NCI-H2227 treated with DMSO at 0.1 percent for 48 hours (cell line): Measurements from ENCODE around the gene CEP97.
"Not testable (repeated sequence)": the region's sequence is repeated elsewhere in the genome, so short reads cannot be mapped to it uniquely, and the experiment has no call there.

Experiments
- DNase-seq: peaks from one replicate; lab custom pipeline; 2025; lab: John Stamatoyannopoulos, UW

Gene CEP97

DNA sequence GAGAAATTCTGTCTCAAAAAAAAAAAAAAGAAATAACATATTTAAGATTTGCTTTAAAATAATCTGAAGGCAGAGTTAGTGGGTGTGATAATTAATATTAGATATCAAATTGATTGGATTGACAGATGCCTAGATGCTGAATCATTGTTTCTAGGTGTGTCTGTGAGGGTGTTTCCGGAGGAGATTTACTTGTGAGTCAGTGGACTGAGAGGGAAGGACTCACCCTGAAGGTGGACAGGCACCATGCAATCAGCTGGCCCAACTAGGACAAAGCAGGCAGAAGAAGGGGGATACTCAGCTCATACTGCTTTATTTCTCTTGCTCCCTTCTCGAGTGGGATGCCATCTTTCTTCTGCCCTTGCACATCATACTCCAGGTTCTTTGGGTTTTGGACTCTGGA, 21.2 kb upstream of the CEP97 start:
- no peak for DNase-seq

DNA sequence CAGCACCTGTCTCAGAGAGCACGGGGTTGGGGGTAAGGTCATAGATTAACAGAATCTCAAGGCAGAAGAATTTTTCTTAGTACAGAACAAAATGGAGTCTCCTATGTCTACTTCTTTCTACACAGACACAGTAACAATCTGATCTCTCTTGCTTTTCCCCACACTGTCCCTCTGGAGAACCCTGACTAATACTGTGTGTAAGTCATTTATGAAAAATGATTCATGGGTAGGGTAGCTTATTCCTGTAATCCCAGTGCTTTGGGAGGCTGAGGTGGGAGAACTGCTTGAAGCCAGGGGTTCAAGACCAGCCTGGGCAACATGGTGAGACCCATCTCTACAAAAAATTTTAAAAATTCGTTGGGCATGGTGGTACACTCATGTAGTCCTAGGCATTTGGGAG, 19.8 kb upstream of the CEP97 start:
- DNase-seq = not testable (repeated sequence)

GRCh38 chr3:101709126-101709525, 15.3 kb upstream of the CEP97 start:
- DNase-seq = no peak

- no peak for DNase-seq
Measured at GRCh38 chr3:101718455-101718854, 6.0 kb upstream of the CEP97 start.

DNA sequence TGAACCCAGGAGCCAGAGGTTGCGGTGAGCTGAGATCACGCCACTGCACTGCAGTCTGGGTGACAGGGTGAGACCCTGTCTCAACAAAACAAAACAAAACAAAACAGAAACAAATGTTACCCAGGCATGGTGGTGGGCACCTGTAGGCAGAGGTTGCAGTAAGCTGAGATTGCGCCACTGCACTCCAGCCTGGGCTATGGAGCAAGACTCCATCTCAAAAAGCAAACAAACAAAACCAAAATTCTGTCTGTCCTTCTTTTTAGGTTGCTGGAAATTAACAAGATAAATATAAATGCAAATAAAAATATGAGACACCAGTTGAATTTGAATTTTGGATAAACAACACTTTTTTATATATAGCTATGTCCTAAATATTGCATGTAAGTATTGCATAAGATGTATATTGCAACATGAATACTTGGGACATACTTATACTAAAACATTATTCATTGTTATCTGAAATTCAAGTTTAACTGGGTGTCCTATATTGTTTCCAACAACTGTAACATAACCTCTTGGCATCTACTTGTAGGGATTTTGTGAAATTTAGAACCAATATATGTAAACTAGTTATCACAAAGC, 4.7 kb upstream of the CEP97 start:
- DNase-seq = no peak

GRCh38 chr3:101720851-101721840, 3.3 kb upstream of the CEP97 start:
- no peak for DNase-seq

- DNase-seq = no peak
Measured at GRCh38 chr3:101722394-101723173, 1.8 kb upstream of the CEP97 start.

GRCh38 chr3:101725194-101725889, 928 bp downstream of the CEP97 start:
- peak; percentile 5 for DNase-seq

GRCh38 chr3:101725890-101726275, 1.5 kb downstream of the CEP97 start:
- DNase-seq = no peak

GRCh38 chr3:101729586-101729985, 5.2 kb downstream of the CEP97 start:
- DNase-seq = no peak

DNA sequence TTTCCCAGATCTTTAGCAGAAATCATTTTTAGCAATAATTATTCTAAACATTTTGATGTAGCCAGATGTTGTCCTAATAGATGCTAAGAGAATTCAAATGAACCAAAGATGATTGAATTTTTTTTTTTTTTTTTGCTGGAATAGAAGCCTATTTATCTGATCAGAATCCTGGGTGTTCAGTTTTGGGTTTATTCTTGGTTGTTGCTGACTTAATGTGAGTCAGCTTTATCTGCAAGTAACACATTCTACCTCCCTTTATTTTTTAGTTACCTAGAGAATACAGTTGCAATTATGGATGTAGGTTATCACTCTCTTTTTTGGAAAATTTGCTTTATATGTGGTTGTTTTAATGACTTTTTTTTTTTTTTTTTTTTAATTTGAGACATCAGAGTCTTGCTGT, 6.4 kb downstream of the CEP97 start:
- no peak for DNase-seq

GRCh38 chr3:101732240-101732641, 7.8 kb downstream of the CEP97 start:
- DNase-seq = no peak

DNA sequence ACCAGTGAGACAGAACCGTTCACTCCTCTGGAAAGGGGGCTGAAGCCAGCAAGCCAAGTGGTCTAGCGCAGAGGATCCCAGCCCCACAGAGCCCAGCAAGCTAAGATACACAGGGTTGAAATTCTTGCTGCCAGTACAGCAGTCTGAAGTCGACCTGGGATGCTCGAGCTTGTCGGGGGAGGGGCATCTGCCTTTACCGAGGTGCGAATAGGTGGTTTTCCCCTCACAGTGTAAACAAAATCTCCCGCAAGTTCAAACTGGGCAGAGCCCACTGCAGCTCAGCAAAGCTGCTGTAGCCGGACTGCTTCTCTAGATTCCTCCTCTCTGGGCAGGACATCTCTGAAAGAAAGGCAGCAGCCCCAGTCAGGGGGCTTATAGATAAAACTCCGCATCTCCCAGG, 11.4 kb downstream of the CEP97 start:
- no peak for DNase-seq

- DNase-seq = not testable (repeated sequence)
Measured at GRCh38 chr3:101741914-101742313, 17.5 kb downstream of the CEP97 start.

DNA sequence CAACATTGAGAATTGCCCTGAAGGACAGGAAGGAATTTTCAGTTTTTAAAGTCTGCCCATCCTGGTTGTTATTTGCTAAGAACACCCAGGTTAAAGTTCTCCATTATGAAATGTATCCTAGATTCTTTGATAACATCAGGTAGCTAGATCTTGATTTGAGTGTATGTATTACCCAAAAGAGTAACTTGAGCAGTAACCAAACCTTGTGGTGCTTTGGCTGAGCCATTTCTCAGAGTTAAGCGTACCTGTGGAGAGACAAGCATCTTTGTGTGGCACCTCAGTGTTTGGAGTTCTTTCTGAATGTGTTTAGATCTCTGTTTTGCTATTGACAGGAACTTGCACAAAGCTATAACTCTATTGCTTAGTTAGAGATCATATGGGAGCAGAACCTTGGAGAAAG, 20.4 kb downstream of the CEP97 start:
- no peak for DNase-seq

DNA sequence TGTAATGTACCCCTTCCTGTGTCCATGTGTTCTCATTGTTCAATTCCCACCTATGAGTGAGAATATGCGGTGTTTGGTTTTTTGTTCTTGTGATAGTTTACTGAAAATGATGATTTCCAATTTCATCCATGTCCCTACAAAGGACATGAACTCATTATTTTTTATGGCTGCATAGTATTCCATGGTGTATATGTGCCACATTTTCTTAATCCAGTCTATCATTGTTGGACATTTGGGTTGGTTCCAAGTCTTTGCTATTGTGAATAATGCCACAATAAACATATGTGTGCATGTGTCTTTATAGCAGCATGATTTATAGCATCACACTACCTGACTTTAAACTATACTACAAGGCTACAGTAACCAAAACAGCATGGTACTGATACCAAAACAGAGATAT, 21.5 kb downstream of the CEP97 start:
- not testable (repeated sequence) for DNase-seq

DNA sequence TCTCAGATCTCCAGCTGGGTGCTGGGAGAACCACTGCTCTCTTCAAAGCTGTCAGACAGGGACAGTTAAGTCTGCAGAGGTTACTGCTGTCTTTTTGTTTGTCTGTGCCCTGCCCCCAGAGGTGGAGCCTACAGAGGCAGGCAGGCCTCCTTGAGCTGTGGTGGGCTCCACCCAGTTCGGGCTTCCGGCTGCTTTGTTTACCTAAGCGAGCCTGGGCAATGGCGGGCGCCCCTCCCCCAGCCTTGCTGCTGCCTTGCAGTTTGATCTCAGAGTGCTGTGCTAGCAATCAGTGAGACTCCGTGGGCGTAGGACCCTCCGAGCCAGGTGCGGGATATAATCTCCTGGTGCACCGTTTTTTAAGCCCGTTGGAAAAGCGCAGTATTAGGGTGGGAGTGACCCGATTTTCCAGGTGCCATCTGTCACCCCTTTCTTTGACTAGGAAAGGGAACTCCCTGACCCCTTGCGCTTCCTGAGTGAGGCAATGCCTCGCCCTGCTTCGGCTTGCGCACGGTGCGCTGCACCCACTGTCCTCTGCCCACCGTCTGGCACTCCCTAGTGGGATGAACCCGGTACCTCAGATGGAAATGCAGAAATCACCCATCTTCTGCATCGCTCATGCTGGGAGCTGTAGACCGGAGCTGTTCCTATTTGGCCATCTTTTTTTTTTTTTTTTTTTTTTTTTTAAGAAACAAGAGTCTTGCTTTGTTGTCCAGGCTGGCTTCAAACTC, 29.1 kb downstream of the CEP97 start:
- not testable (repeated sequence) for DNase-seq

GRCh38 chr3:101758224-101758623, 33.8 kb downstream of the CEP97 start:
- DNase-seq = no peak

DNA sequence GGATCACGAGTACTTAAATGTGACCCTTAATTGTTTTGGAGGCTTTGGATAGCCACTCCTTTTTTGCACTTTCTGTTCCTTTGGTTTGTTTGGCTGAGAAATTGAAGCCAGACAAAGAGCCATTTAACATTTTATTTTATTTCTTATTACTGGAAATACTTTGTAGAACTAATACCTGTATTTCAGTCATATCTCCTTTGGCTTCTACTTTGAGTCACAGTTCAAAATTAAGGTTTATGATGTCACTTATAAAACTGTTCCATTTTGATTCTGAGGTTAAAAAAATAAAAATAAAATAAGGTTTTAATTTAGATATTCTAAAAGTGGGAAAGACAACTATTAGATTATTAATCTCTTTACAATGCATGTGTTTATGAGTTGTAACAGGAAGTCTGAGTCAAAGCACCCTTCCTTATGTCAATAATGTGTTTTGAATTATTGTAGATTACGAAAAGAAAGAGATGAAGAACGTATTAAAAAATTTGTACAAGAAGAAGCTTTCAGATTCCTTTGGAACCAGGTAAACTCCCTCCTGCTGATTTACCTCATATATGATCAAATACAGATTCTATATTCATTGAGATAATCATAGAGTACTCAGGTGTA, 37.7 kb downstream of the CEP97 start:
- DNase-seq = no peak

- not testable (repeated sequence) for DNase-seq
Measured at GRCh38 chr3:101777745-101778281, 53.4 kb downstream of the CEP97 start.
